Activated CD4-positive, alpha-beta T cell treated with anti-CD3 and anti-CD28 coated beads, Interleukin-2, amount 10 ng/mL, durations not matched to agents 7 days and 5 days (primary cell): Measurements from ENCODE around the gene PDHB. TPM values are rescaled to one million over a fixed set of nuclear protein-coding genes. Genes with fewer than 3 reads are reported as not detected.
A peak's percentile ranks its signal among the peaks of the same experiment; 100 is the strongest.

Experiments used
- CTCF ChIA-PET: fragments of 350-600 bp; sonication (Branson Sonifier 250); formaldehyde crosslinking; loops from one replicate; lab custom pipeline; 2021; ENCODE audit warnings: antibody characterized with exemption; lab: Charles Lee
- POLR2A ChIA-PET: fragments of 350-600 bp; sonication (Branson Sonifier 250); formaldehyde crosslinking; loops from one replicate; lab custom pipeline; 2021; ENCODE audit warnings: antibody characterized with exemption; lab: Charles Lee
- DNase-seq: peaks from one replicate; pipeline ENCODE4 v3.0.0-alpha.2; 2020
- H3K27ac Mint-ChIP-seq: one replicate; pipeline ENCODE4 v1.8.0; 2021; ENCODE audit warnings: mild to moderate bottlenecking, moderate library complexity, mixed read lengths
- H3K27me3 Mint-ChIP-seq: one replicate; pipeline ENCODE4 v1.8.0; 2021; ENCODE audit warnings: mixed read lengths
- H3K36me3 Mint-ChIP-seq: one replicate; pipeline ENCODE4 v1.8.0; 2021; ENCODE audit warnings: low read depth, mixed read lengths
- H3K4me1 Mint-ChIP-seq: one replicate; pipeline ENCODE4 v1.8.0; 2021; ENCODE audit warnings: mixed read lengths
- H3K4me3 Mint-ChIP-seq: one replicate; pipeline ENCODE4 v1.8.0; 2021; ENCODE audit warnings: mild to moderate bottlenecking, moderate library complexity, mixed read lengths
- H3K9me3 Mint-ChIP-seq: one replicate; pipeline ENCODE4 v1.8.0; 2021; ENCODE audit warnings: mixed read lengths
- total RNA-seq, 2 experiments: library from RNA; stranded (reverse); gene quantifications; one replicate each; pipeline ENCODE4 v1.2.3, GENCODE V29; 2021

Gene PDHB
- total RNA-seq, 2 experiments from 2014 or later = 47.6 to 50.6 TPM

DNA sequence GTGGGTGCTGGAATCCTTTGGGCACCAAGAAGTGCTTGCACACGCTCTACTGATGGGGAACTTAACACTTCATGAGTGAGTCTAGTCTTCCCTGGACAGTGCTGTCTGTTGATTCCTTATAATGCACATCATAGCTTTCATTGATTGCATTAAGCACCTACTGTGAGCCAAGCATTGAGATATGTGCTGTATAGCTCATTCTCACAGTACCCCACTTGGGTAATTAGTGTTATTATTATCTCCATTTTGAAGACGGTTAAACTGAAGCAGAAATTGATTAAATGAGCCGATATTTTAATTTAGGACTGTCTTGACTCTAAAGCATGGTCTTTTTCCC lies 504 bp upstream of the PDHB start:
- Mint-ChIP-seq H3K4me1 (peaks cover 22% of the 10 kb centered on the region), H3K27ac (peak overlapping the region; percentile 95), H3K36me3 (peaks cover 13% of the 10 kb centered on the region), H3K9me3 (no peaks in the 10 kb centered on the region), H3K27me3 (no peaks in the 10 kb centered on the region), H3K4me3 (peak overlapping the region; percentile 83)
- POLR2A ChIA-PET = no interaction called here
- no peak for DNase-seq
- CTCF ChIA-PET = interaction anchor here (0.7 to 1.5 kb wide), 3 partner anchors 14 to 58 kb away, joined by 3 read pairs; partner anchors contain the start of gene KCTD6

DNA sequence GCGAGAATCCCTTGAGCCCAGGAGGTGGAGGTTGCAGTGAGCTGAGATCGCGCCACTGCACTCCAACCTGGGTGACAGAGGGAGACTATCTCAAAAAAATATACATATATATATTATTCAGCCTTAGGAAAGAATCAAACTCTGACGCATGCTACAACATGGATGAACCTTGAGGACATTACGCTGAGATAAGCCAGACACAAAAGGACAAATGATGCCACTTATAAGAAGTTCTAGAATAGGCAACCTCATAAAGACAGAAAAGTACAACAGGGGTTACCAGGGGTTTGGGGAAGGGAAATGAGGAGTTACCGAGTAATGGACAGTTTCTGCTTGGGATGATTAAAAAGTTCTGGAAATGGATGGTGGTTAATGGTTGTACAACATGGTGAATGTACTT lies 727 bp downstream of the PDHB start:
- H3K9me3 Mint-ChIP-seq = no peaks in the 10 kb centered on the region
- H3K36me3 Mint-ChIP-seq = peaks cover 24% of the 10 kb centered on the region

DNA sequence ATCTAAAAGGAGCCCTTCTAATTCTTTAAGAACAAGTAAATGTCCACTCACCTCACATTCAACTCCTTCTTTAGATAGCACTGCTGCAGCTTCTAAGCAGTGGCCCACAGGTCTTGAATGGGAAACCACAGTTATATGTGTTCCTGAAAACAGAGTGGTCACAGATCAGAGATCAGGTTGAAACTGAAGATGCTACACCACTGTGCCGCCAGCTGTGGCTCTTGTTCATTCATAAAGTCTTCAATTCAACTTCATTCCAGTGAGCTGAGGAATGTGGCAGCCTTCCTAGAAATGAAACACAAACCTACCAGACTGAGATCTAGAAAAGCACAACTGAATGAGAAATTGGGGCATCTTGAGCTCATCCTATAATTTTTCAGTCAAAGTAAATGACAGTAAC lies 4.0 kb downstream of the PDHB start:
- H3K4me3 Mint-ChIP-seq = no peak overlapping the region
- DNase-seq = no peak
- no peaks in the 10 kb centered on the region for H3K27me3 Mint-ChIP-seq
- CTCF ChIA-PET = interaction anchor here (1.3 to 2.4 kb wide), 5 partner anchors 11 to 62 kb away, joined by 3 to 8 read pairs (median 4); partner anchors contain the start of gene KCTD6
- peaks cover 20% of the 10 kb centered on the region for H3K4me1 Mint-ChIP-seq
- POLR2A ChIA-PET = no interaction called here
- no peaks in the 10 kb centered on the region for H3K9me3 Mint-ChIP-seq
- no peak overlapping the region for H3K27ac Mint-ChIP-seq
- peaks cover 42% of the 10 kb centered on the region for H3K36me3 Mint-ChIP-seq

More for the DNA sequence above, 727 bp downstream of the PDHB start:
- Mint-ChIP-seq H3K27me3 (no peaks in the 10 kb centered on the region), H3K27ac (peak overlapping the region; percentile 95), H3K4me3 (peak overlapping the region; percentile 83), H3K4me1 (peaks cover 22% of the 10 kb centered on the region)
- ChIA-PET CTCF (interaction anchor here (1.2 kb wide), 2 partner anchors 14 to 38 kb away, joined by 3 read pairs; no protein-coding TSS in a partner anchor), POLR2A (interaction anchor here (0.7 kb wide), 1 partner anchor 45 kb away, joined by 5 read pairs; no protein-coding TSS in a partner anchor)
- no peak for DNase-seq

DNA sequence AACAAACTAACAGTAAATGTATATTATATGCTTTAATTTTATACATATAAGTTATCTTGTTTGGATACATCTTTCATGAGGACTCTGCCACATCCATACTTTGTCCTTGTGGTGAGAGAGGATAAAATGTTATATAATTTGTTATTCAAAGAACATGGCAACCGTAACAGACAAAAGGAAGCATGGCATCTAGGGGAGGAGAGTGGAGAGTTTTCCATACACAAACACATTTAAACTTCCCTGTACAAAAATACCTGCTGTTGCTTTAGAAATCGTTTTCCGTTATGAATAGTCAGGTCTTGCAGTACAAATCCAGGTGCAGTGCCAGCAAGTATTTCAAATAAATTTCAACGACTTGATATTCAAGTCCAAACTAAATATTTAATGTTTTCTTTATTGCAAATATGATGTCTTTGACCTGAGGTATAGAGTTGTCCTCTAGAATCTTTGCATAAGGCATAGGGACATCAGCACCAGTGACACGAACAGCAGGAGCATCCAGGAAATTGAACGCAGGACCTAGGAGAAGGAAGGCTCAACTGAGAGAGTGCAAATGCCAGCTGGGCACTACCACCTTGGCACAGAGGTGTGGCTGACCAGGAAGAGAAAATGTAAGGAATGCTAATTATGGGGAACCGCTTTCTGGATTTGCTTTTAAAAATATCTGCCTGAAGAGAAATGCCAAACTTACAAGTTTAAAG lies 5.8 kb downstream of the PDHB start:
- no peaks in the 10 kb centered on the region for H3K9me3 Mint-ChIP-seq
- H3K4me3 Mint-ChIP-seq = no peak overlapping the region
- POLR2A ChIA-PET = interaction anchor here (0.5 kb wide), 1 partner anchor 37 kb away, joined by 4 read pairs; no protein-coding TSS in a partner anchor
- peak overlapping the region; percentile 25 for H3K27ac Mint-ChIP-seq
- peaks cover 8% of the 10 kb centered on the region for H3K4me1 Mint-ChIP-seq
- no peak for DNase-seq
- no peaks in the 10 kb centered on the region for H3K27me3 Mint-ChIP-seq
- H3K36me3 Mint-ChIP-seq = peaks cover 47% of the 10 kb centered on the region
- CTCF ChIA-PET = interaction anchor here (0.6 to 1.0 kb wide), 2 partner anchors 106 to 197 kb away, joined by 3 to 5 read pairs; no protein-coding TSS in a partner anchor

DNA sequence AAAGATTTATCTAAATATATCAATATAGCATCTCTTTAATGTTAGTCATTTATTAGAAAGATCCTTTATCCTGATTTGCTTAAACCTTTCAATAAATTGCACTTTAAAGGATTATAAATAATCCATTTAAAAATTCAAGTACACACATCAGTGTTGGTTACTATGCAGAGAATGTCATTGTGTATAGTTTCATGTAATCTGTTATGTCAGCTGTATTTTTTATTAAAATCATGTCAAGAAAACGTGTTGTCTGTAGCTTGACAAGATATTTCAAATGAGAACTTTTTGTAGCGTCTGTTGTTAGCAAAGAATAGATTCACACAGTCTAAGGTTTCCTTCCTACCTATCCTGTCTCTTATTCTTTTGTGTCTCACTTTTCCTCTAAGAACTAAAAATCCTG lies 7.8 kb downstream of the PDHB start:
- no peak for DNase-seq
- H3K27ac Mint-ChIP-seq = peak overlapping the region; percentile 25
- no peaks in the 10 kb centered on the region for H3K4me1 Mint-ChIP-seq
- POLR2A ChIA-PET = interaction anchor here (0.6 kb wide), 1 partner anchor 100 kb away, joined by 4 read pairs; no protein-coding TSS in a partner anchor
- H3K4me3 Mint-ChIP-seq = no peak overlapping the region
- no peaks in the 10 kb centered on the region for H3K9me3 Mint-ChIP-seq
- CTCF ChIA-PET = interaction anchor here (0.6 to 1.5 kb wide), 3 partner anchors 47 to 127 kb away, joined by 3 read pairs; no protein-coding TSS in a partner anchor
- no peaks in the 10 kb centered on the region for H3K27me3 Mint-ChIP-seq
- H3K36me3 Mint-ChIP-seq = peaks cover 43% of the 10 kb centered on the region

DNA sequence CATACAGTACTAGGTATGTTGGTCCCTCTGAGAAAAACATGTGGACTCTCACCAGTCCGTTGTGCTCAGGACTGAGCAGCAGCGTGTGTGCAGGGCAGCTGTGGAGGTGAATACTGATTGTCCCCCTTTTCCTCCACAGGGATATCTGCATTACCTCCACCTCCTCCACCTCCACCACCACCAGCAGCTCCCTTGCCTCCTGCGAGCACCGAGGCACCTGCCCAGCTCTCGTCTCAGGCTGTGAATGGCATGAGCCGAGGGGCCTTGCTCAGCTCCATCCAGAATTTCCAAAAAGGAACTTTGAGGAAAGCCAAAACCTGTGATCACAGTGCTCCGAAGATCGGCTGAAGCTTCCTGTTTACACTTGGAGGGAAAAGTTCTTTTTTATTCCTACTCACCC lies 9.0 kb downstream of the PDHB start:
- Mint-ChIP-seq H3K4me1 (peaks cover 2% of the 10 kb centered on the region), H3K4me3 (no peak overlapping the region), H3K9me3 (no peaks in the 10 kb centered on the region), H3K27me3 (no peaks in the 10 kb centered on the region), H3K27ac (no peak overlapping the region), H3K36me3 (peaks cover 44% of the 10 kb centered on the region)
- CTCF ChIA-PET = interaction anchor here (0.5 to 1.8 kb wide), 3 partner anchors 11 to 75 kb away, joined by 3 to 6 read pairs (median 3); partner anchors contain the start of gene KCTD6
- no peak for DNase-seq
- POLR2A ChIA-PET = no interaction called here

DNA sequence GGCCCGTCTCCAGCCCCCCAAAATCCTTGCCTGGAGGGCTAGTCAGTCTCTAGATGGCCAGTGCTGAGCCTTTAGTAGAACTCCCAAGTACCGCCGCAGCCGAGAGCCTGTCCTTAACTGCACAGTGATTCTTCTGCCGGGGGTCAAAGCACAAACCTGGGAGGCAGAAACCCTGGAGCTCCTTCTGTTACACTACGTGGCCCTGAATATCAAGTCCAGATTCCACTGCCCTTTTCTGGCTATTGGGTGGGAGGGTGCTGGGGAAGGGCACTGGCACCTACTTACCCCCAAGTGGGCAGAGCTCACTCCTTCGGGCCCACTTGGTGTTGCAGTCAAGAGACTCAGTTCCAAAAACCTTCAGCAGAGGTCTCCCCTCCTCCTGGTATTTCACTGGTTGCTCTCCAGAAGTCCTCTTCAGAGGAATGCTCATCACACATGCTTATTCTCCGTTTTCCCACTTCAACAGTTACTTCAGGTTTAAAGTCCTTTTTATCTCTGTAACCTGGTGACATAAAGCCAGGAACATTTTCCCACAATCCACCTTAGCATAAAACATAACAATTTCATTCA lies 10.8 kb downstream of the PDHB start:
- Mint-ChIP-seq H3K36me3 (peaks cover 28% of the 10 kb centered on the region), H3K27ac (no peak overlapping the region), H3K9me3 (no peaks in the 10 kb centered on the region), H3K4me1 (peaks cover 2% of the 10 kb centered on the region), H3K27me3 (no peaks in the 10 kb centered on the region), H3K4me3 (no peak overlapping the region)
- no peak for DNase-seq
- ChIA-PET POLR2A (no interaction called here), CTCF (no interaction called here)

DNA sequence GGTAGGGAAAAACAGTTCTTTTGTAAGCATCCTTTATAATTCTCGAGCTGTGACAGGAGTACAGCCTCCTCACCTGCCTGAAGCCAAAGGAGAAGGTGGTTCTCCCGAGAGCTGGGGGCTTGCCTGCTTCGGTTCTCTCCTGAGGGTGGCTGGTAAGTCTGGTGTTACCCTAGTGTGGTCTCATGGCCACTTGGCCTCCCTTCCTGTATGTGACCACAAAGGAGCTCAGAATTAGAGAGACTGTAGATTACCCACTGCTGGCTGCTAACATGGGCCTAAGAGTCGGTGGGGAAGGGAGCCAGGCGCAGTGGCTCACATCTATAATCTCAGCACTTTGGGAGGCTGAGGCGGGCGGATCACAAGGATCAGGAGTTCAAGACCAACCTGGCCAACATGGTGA lies 12.6 kb downstream of the PDHB start:
- Mint-ChIP-seq H3K27me3 (no peaks in the 10 kb centered on the region), H3K4me1 (peaks cover 2% of the 10 kb centered on the region), H3K9me3 (no peaks in the 10 kb centered on the region), H3K27ac (no peak overlapping the region), H3K36me3 (peaks cover 19% of the 10 kb centered on the region), H3K4me3 (no peak overlapping the region)
- CTCF ChIA-PET = interaction anchor here (0.6 to 1.3 kb wide), 6 partner anchors 13 to 197 kb away, joined by 3 to 4 read pairs (median 3); partner anchors contain the start of gene HTD2
- POLR2A ChIA-PET = no interaction called here
- no peak for DNase-seq

DNA sequence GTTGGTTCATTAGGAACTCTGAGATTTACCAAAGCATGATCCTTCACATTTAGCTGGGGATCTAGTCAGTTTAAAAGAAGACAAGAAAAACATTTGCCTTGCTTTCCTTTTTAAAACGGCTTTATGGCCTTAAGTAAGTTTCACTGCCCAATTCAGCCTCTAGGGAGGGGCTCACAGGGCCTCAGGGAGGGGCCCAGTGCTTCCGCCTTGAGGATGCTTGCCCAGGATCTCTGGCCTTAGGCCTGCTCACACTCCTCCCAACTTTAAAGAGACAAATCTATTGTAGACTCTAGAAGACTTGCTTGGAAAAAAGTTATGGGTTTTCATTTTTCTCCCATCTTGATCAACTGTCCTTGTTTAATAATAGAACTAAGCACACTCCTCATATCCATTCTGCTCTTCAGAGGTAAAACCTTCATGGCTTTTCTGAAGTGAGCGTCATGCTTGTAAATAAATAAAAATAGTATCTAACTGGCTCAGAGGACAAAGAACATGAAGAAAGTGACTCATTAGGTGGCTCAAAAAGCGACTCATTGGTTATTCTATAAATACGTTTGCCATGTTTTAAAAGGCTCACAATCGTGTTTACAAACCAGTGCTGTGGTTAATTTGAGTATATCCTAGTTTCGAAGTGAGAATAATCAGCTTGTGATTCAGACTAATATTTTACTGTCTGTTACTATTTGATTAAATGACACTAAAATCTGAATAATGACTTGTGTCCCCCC lies 13.7 kb downstream of the PDHB start:
- Mint-ChIP-seq H3K27me3 (no peaks in the 10 kb centered on the region), H3K4me3 (no peak overlapping the region), H3K4me1 (peaks cover 2% of the 10 kb centered on the region), H3K9me3 (no peaks in the 10 kb centered on the region), H3K27ac (no peak overlapping the region), H3K36me3 (peaks cover 14% of the 10 kb centered on the region)
- CTCF ChIA-PET = interaction anchor here (0.9 to 1.4 kb wide), 3 partner anchors 12 to 83 kb away, joined by 3 read pairs; no protein-coding TSS in a partner anchor
- POLR2A ChIA-PET = no interaction called here
- DNase-seq = no peak

DNA sequence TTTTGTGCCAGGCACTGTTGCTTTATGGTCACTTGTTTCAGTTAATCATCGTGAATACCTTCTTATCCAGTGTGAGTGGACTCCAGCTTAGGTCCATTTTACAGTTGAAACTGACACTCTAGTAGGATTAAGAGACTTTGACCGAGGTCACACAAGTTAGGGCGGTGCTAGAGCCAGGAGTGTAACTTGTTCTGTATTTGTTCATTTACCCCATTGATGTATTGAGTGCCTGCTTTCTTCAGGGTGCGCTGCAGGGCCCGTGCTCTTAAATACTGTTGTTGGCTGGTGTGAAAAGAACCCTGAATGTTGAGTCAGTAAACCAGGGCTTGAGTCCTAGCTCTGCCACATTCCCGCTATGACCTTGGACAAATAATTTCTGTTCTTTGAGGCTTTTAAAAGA lies 15.4 kb downstream of the PDHB start:
- H3K4me3 Mint-ChIP-seq = no peak overlapping the region
- CTCF ChIA-PET = interaction anchor here (0.6 to 2.6 kb wide), 5 partner anchors 11 to 16 kb away, joined by 3 to 8 read pairs (median 3); no protein-coding TSS in a partner anchor
- H3K36me3 Mint-ChIP-seq = peaks cover 9% of the 10 kb centered on the region
- no peaks in the 10 kb centered on the region for H3K9me3 Mint-ChIP-seq
- H3K4me1 Mint-ChIP-seq = peaks cover 9% of the 10 kb centered on the region
- POLR2A ChIA-PET = no interaction called here
- H3K27me3 Mint-ChIP-seq = no peaks in the 10 kb centered on the region
- DNase-seq = no peak
- no peak overlapping the region for H3K27ac Mint-ChIP-seq

DNA sequence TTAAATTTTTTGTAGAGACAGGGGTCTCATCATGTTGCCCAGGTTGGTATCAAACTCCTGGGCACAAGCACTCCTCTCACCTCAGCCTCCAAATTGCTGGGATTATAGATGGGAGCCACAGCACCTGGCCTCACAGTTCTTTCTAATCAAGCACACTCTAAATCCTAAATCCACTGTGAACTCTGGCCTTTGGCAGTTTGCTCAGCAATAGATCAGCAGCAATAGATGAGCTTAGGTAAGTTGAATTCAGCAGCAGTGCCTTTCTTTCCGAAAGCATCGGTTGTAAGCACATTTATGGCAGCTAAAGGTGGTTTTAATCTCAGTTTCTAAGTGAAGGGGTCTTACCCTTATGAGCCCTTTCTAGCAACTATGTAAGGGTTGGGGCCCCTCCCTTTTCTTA lies 16.6 kb downstream of the PDHB start:
- Mint-ChIP-seq H3K36me3 (peaks cover 8% of the 10 kb centered on the region), H3K9me3 (no peaks in the 10 kb centered on the region), H3K27ac (no peak overlapping the region), H3K4me1 (peaks cover 9% of the 10 kb centered on the region), H3K4me3 (no peak overlapping the region), H3K27me3 (no peaks in the 10 kb centered on the region)
- ChIA-PET CTCF (interaction anchor here (0.6 to 2.6 kb wide), 3 partner anchors 13 to 96 kb away, joined by 3 to 8 read pairs (median 3); no protein-coding TSS in a partner anchor), POLR2A (no interaction called here)
- no peak for DNase-seq

DNA sequence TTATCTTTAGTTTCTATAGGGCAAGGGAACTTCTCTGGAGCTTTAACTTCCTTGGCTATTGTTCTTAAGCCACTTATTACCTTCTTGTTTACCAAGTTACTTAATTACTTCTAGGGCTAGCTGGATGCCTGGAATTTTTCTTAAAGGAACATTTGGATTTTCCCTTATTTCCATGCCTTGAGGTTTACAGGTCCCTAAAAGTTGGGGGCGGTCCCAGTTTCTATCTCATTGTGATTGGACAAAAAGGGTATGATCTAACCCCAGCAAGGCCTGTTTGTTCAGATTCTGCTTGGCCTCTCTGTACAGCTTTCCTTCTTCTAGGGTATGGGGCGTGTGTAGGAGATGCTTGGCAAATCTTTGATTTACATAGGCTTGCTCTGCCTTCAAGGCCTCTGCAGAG lies 17.4 kb downstream of the PDHB start:
- H3K27ac Mint-ChIP-seq = no peak overlapping the region
- ChIA-PET POLR2A (no interaction called here), CTCF (interaction anchor here (0.6 to 2.6 kb wide), 10 partner anchors 13 to 201 kb away, joined by 3 to 13 read pairs (median 4); partner anchors contain the start of genes HTD2 and RPP14)
- no peak overlapping the region for H3K4me3 Mint-ChIP-seq
- DNase-seq = no peak
- H3K4me1 Mint-ChIP-seq = peaks cover 9% of the 10 kb centered on the region
- H3K36me3 Mint-ChIP-seq = peaks cover 10% of the 10 kb centered on the region
- H3K27me3 Mint-ChIP-seq = no peaks in the 10 kb centered on the region
- no peaks in the 10 kb centered on the region for H3K9me3 Mint-ChIP-seq
